Upper lobe of left lung (tissue), 4 donors: Measurements from ENCODE around the gene STIM2.

Experiments used
- CTCF ChIP-seq, 6 experiments: fragments of 450-650 bp in 4 of 6; fragments of 200-600 bp in 2 of 6; sonication (generic) in 2 of 6; IDR thresholded peaks; one replicate each; pipeline ENCODE4 v1.5.1; 2016 to 2019; ENCODE audit warnings: antibody characterized with exemption in 6 of 6
- EP300 ChIP-seq, 4 donors: sonication (generic); formaldehyde crosslinking; IDR thresholded peaks; one replicate each; pipeline ENCODE4 v1.5.1; 2017; ENCODE audit warnings: antibody characterized with exemption in 4 of 4, control low read depth in 2 of 4
- POLR2A ChIP-seq, 4 donors: fragments of 450-650 bp; IDR thresholded peaks; one replicate each; pipeline ENCODE4 v1.5.1; 2016 to 2017; ENCODE audit warnings: antibody characterized with exemption in 4 of 4, mild to moderate bottlenecking in 2 of 4

GRCh38 chr4:27022963-27023362 is 162.3 kb downstream of the STIM2 start:
- no peak for TF ChIP-seq POLR2A (IDR thresholded peaks at IDR 0.05)
- no peak for TF ChIP-seq EP300 (IDR thresholded peaks at IDR 0.05)
- no peak for TF ChIP-seq CTCF (IDR thresholded peaks at IDR 0.05)
